NCI-H2227 (cell line): ENCODE measurements around the gene KCNG4.

Source experiments
- DNase-seq: peaks from one replicate; lab custom pipeline; 2025; ENCODE audit not compliant: unreplicated experiment; lab: John Stamatoyannopoulos, UW

KCNG4 gene

GRCh38 chr16:84239909-84240308 lies at the start of gene KCNG4:
KCNG4 (minus strand) TSS chr16:84240012; CDS start chr16:84237485, 2,527 bp downstream.
- no peak for DNase-seq

DNA sequence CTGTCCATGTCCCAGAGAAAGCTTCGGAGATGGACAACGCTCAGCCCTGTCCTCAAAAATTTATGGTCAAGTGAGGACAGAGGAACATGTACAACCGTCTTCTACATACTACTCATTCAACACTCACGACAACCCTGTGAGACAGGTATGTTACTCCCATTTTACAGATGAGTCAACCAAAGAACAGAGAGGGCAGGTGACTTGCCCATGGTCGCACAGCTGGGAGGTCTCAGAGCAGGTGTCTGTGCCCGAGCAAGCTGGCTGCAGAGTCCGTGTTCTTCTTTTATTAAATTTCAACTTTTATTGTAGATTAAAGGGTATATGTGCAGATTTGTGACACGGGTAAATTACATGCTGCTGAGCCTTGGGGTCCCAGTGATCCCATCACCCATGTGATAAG lies 49.1 kb upstream of the KCNG4 start:
- no peak for DNase-seq

DNA sequence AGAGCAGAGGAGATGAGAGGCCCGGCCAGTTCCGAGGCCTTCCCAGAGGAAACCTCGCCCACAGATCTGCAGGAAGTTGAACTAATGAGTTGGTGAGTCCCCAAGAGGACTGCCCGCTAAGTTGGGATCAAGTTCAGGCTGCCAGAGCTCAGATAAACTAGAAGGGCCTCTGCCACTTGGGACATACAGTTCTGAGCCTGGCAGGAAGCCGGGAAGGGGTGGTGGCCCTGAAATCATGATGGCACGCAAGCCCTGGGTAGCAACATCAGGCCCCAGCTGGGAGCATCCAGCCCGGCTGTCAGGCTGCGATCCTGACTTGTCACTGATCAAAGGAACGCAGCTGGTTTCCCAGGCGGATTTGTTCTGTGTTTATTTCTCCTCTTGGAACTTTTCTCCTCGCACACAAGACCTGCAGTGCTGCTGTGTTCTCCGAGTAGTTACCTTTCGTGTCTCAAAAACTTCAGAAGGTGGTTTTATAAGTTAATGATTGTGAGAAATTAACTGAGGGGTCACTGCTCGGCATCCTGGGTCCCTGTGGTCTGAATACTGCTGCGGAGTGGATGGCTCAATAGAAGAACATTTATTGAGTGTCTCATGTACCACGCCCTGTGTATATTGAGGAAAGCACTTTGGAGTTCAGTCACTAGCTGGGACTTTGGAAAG lies 46.9 kb upstream of the KCNG4 start:
- DNase-seq = no peak

DNA sequence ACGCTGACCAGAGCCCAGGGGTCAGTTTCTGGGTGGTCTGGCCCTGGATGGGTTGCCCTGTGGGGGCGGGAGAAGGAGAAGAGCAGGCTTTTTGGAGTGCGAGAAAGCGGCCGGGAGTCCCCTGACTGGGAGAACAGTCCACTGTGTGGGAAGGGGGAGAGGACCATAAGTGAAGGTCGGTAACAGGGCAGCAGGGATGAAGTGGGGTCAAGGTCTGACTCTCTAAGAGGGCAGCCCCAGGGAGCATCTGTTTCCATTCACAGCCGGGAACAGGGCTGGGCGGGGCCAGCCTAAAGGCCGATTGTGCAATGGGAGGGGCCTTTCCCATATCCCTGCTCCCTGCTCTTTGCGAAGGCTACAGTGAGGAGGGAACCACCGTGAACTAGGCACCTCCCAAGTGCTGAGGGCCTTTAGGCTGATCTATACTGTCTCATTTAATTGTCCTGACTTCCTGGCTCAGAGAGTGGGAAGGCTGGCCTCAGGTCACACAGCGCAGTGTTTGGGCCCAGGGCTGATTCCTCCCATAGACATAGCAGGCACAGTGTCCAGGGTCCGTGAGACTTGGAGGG lies 44.4 kb upstream of the KCNG4 start:
- no peak for DNase-seq

DNA sequence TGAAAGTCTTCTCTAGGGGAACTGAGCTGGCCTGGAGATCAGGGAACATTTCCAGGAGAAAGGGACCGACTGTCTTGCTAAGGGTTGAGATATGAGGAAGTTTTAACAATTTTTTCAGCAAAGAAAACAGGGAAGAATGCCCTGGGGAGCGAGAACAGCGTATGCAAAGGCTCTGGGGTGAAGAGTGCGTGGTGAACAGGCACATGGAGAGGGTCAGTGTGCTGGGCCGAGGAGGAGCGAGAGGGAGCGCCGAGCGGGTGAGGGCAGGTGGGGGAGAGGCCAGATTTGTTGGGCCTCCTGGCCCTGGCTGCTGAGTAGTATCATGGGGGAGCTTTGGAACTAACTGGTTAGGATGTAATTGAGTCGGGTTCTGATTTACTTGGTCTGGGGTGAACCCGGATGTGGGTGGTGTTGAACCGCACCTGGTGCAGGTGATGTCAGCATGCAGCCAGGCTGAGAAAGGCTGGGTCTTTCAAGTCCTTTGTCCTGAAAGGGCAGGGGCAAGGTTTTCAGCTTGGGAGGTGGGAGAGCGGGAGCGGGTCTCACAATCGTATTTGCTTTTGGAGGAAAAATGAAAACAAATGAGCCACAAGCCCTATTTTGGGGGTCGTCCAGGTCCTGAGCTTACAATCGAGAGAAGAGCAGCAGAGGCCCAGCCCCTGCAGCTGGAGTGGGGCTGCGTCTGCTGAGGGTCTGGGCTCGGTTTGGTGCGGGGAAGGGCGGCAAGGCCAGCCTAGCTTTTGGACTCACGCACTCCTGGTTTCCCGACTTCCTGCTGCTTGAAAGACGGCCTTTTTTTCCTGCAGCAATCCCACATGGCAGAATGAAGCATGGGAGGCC lies 43.7 kb upstream of the KCNG4 start:
- DNase-seq = no peak

DNA sequence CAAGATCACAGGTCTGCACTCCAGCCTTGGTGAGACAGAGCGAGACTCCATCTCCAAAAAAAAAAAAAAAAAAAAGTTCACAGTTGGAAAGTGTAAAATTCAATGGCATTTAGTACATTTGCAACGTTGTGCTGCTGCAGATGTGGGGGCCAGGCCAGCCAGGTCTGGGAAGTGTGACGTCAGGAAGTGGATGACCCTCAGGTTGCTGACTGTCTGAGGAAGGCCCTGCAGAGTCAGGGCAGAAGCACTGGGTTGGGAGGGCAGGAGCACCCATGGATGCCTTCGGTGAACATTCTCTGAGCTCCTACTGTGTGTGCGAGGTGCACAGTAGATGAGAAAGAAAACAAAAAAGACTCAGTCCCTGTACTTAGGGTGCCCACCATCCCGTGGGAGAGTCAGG lies 42.7 kb upstream of the KCNG4 start:
- no peak for DNase-seq

DNA sequence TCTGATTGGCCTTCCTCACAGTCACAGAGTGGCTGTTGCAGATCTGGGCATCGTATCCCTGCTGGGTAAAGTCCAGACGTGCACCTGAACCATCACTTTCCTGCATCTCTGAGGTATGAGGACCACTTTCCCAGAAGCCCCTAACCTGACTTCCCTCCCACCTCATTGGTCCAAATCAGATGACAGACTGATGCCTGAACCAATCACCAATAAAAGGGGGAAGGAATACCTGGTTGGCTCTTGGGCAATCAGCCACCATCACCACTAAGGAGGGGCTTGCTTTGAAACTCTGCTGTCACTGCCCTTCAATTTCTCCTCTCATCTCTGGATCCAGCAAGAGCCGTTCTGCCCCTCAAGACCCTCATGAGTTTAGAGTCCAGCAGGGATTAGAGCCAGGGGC lies 41.3 kb upstream of the KCNG4 start:
- peak; percentile 2 for DNase-seq

DNA sequence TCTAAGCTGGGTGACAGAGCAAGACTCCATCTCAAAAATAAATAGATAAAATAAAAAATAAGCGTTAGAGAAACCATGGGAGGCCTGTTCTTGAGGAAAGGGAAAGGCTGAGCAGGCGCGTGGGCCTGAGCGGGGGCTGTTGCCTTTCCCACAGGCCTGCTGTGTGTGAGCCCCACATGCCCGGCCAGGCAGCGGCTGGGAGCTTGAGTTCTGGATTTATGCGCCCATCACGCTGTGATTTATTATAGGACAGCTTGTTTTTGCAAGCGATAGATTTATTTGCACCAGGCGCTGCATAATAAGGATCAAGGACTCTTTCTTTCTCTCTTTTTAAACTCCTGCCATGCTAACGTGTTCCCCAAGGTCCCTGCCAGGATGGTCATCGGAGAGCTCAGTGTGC lies 40.1 kb upstream of the KCNG4 start:
- no peak for DNase-seq

- DNase-seq = peak; percentile 56
Observed at GRCh38 chr16:84278968-84279367, 39.2 kb upstream of the KCNG4 start.

DNA sequence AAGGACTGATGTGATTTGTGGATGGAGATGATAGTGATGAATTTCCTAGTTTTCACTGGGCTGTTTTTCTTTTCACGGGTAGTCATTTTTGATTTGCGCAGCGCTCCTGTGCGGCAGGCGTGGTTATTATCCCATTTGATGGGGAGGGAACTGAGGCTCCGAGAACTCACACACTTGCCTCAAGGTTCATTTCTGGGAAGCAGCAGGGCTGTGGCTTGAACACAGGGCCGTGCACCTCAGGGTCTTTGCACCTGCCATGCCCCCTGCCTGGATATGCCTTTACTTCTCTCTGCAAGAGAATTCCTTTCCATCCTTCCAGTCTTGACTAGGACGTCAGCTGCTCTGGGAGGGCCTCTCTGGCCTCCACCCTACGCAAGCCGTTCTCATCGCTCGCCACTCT lies 38.5 kb upstream of the KCNG4 start:
- no peak for DNase-seq

DNA sequence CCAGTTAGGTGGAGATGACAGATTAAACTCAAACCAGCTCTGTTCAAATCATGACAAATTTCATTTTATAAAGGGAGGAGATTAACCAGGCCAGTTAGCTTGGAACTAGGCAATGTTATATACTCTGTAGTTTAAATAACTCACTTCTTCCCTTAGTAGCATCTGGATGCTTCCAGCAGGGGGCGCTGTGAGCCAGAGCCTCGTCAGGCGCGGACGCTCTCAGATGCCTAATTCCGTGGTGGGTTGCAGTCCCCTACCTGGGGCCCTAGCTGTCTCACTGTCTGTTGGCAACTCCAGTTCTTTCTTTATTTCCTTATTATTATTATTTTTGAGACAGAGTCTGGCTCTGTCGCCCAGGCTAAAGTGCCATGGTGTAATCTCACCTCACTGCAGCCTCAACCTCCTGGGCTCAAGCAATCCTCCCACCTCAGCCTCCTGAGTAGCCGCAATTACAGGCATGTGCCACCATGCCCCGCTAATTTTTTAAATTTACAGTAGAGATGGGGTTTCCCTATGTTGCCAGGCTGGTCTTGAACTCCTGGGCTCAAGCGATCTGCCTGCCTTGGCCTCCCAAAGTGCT lies 37.5 kb upstream of the KCNG4 start:
- DNase-seq = peak; percentile 48

DNA sequence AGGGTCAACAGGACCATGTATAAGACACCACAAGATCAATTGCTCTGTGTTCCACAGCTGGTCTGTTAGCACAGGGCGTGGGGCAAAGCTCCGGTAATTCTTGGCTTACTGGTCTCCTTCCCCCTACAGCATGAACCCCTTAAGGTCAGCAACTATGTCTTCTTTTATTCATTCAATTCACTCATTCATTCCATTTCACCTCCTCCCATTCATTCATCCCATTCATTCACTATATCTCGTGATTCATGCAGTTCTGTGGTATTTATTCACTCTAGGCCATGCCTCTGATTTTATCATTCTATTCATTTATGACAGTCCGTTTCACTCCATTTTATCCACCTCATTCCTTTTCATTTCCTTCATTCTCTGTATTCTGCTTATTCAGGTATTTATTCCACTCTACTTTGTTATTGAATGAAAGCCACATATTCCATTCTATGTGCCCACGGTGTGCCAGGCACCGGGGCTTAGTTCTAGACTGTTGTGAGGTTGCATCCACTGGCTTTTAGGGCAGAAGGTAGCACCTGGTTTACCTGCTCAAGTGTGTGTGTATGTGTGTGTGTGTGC lies 35.9 kb upstream of the KCNG4 start:
- DNase-seq = no peak

- no peak for DNase-seq
Observed at GRCh38 chr16:84274515-84274914, 34.7 kb upstream of the KCNG4 start.

- no peak for DNase-seq
Observed at GRCh38 chr16:84272740-84273320, 33.0 kb upstream of the KCNG4 start.

GRCh38 chr16:84271866-84272265 lies 32.1 kb upstream of the KCNG4 start:
- no peak for DNase-seq

DNA sequence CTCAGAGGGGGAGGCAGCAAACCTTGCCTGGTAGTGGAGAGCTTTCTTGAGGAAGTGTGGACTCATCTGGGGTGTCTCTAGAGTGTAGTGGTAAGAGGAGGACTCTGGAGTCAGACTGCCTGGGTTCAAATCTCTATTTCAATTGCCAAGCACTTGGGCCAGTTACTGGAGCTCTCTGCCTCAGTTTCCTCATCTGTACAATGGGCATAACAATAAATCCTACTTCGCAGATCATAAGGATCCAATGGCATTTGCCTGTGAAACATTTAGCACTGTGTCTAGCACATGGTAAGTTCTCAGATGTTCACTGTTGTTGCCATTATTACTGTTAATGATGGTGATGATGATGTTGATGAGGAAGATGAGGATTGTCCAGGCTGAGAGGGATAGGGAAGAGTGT lies 31.2 kb upstream of the KCNG4 start:
- DNase-seq = no peak

DNA sequence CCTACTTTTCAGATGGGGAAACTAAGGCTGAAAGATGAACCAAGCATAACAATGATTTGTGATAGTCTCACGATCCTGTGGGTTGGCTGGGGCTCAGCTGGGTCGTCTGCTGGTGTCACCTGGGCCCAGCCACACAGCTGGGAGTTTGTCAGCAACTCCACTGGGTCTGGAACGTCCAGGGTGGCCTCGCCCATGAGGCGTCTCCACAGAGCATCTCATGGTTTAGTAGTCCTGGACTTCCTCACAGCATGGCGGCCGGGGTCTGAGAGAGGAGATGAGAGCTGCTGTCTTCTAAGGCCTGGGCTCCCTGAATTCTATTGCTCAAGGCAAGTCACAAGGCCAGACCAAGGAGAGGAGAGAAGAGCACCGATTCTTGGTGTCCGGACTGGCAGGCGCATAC lies 30.7 kb upstream of the KCNG4 start:
- no peak for DNase-seq

GRCh38 chr16:84270071-84270470 lies 30.3 kb upstream of the KCNG4 start:
- DNase-seq = no peak

DNA sequence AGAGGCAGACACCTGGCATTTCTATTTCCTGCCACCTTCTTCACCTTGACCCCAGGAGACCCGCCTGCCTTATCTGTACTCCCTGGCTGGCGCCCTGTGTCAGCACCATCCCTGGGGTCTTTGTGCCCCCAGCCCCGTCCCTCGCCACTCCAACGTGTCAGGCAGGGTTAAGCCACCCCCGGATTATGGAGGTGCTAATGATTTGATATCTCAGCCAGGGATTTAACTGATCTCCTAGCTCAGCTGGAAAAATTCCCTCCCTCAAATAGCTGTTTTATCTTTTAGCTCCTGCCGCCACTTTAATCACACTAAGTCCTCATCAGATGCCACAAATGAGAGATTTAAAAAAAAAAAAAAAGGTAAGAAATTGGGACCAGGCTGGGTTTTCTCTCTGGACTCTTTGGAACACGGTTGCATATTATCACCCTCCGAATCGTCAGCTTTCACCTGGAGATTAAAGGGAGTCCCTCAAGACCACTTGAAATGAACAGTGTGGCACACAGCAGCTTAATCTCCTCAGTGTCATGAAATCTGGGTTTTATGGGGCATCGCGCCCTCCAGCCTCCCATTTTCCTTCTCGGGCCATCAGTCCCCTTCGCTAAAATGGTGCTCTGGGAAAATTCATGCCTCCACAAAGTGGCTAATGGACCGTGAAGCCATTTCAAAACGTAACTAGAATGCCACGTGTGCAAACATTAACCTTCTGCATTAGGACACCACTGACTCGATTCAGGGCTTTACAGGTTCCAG lies 28.7 kb upstream of the KCNG4 start:
- peak; percentile 7 for DNase-seq

- no peak for DNase-seq
Observed at GRCh38 chr16:84267380-84267779, 27.6 kb upstream of the KCNG4 start.
